Measurements from ENCODE around the gene RNF150.

The RNF150 gene

GRCh38 chr4:140986045-140986444 is 147.2 kb downstream of the RNF150 start:
- TF ChIP-seq CTCF (IDR thresholded peaks at IDR 0.05; ENCODE audit: low read depth, low read length, missing control alignments), result no peak
- in situ Hi-C loops (cut with HindIII; ENCODE audit: low sequenced_read_pairs), result no loop called here
- no peak for DNase-seq (ENCODE audit: low read depth)
- H3K4me3 ChIP-seq (ENCODE audit: low read depth, low read length), result no peak overlapping the region

- DNase-seq (ENCODE audit: low read depth), result no peak
- TF ChIP-seq CTCF (IDR thresholded peaks at IDR 0.05; ENCODE audit: low read depth, low read length, missing control alignments), result no peak
- no peak overlapping the region for H3K4me3 ChIP-seq (ENCODE audit: low read depth, low read length)
- in situ Hi-C loops (cut with HindIII; ENCODE audit: low sequenced_read_pairs), result no loop called here
These were observed 150.5 kb downstream of the RNF150 start for GRCh38 chr4:140982613-140983340.

- no peak for TF ChIP-seq CTCF (IDR thresholded peaks at IDR 0.05; ENCODE audit: low read depth, low read length, missing control alignments)
- DNase-seq (ENCODE audit: low read depth), result no peak
- no peak overlapping the region for H3K4me3 ChIP-seq (ENCODE audit: low read depth, low read length)
- in situ Hi-C loops (cut with HindIII; ENCODE audit: low sequenced_read_pairs), result no loop called here
These were observed 152.7 kb downstream of the RNF150 start for GRCh38 chr4:140980426-140981200.

- no peak for TF ChIP-seq CTCF (IDR thresholded peaks at IDR 0.05; ENCODE audit: low read depth, low read length, missing control alignments)
- no peak for DNase-seq (ENCODE audit: low read depth)
- H3K4me3 ChIP-seq (ENCODE audit: low read depth, low read length), result no peak overlapping the region
- in situ Hi-C loops (cut with HindIII; ENCODE audit: low sequenced_read_pairs), result no loop called here
These were observed 156.5 kb downstream of the RNF150 start for GRCh38 chr4:140976768-140977167.

GRCh38 chr4:140971077-140971792 is 162.0 kb downstream of the RNF150 start:
- no peak overlapping the region for H3K4me3 ChIP-seq (ENCODE audit: low read depth, low read length)
- DNase-seq (ENCODE audit: low read depth), result no peak
- no peak for TF ChIP-seq CTCF (IDR thresholded peaks at IDR 0.05; ENCODE audit: low read depth, low read length, missing control alignments)
- in situ Hi-C loops (cut with HindIII; ENCODE audit: low sequenced_read_pairs), result no loop called here

- no peak overlapping the region for H3K4me3 ChIP-seq (ENCODE audit: low read depth, low read length)
- DNase-seq (ENCODE audit: low read depth), result no peak
- in situ Hi-C loops (cut with HindIII; ENCODE audit: low sequenced_read_pairs), result no loop called here
- no peak for TF ChIP-seq CTCF (IDR thresholded peaks at IDR 0.05; ENCODE audit: low read depth, low read length, missing control alignments)
These were observed 164.0 kb downstream of the RNF150 start for GRCh38 chr4:140969296-140969695.

All from astrocyte of the cerebellum (primary cell).